Measurements from ENCODE around the gene HLF.

The HLF gene

DNA sequence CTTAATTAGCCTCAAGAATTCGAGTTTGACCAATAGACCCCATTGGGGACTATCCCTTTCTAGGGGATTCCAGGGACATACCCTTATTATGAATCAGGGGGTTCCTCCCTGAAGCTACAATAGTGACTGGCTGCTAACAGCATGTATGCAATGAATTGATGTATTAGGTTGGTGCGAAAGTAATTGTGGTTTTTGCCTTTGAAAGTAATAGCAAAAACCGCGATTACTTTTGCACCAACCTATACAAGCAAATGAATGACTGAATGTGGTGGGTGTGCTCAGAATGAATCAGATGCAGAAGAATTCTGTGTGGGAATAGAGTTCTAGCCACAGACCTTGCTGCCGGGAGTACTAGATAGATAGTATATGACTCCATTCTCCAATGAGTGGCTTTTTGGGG, 76.7 kb downstream of the HLF start:
- Histone ChIP-seq H3K4me3 (ENCODE audit: low read depth, low read length) (no peak overlapping the region), H3K36me3 (no peaks in the 10 kb centered on the region), H3K9me3 (ENCODE audit: severe bottlenecking) (no peaks in the 10 kb centered on the region), H3K27ac (no peak overlapping the region), H3K27me3 (ENCODE audit: insufficient read depth, low read depth, severe bottlenecking) (no peaks in the 10 kb centered on the region)
- no peak for TF ChIP-seq CTCF (IDR thresholded peaks at IDR 0.05; ENCODE audit: low read depth, low read length)
- no peak for DNase-seq

DNA sequence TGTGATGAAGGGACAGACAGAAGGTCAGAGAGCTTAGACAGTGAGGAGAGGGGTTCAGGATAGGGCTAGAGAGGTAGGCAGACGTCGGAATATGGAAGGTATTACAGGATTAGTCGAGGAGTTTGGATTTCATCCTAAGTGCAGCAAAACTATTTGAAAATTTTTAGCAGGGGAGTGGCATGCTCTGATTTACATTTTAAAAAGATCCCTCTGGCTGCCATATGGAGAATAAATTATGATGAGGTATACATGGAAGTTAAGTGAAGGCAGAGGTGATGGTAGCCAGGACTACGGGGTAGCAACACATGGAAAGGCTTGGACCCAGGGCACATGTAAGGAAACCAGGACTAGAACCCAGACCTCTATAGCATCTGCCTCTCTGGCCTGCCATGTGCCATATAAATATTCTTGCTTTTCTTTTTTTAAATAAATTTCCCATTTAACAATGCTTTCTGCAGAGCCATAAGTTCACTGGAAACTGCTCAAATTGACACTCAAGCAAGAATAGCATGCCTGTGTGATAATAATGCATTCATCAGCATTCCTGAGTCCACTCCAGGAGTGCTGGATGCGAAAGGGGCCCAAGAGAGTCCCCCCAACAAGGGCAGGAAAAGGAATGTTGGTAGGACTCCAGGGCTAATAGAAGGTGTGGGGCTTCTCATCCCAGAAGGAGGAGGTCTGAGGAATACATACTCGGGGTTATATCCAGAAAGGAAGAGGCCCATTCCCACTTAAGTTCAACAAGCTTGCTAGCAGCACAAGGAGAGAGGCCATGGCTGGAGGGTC, 78.2 kb downstream of the HLF start:
- TF ChIP-seq CTCF (IDR thresholded peaks at IDR 0.05; ENCODE audit: low read depth, low read length) = no peak
- no peak for DNase-seq
- Histone ChIP-seq H3K9me3 (ENCODE audit: severe bottlenecking) (no peaks in the 10 kb centered on the region), H3K27ac (no peak overlapping the region), H3K27me3 (ENCODE audit: insufficient read depth, low read depth, severe bottlenecking) (no peaks in the 10 kb centered on the region), H3K36me3 (no peaks in the 10 kb centered on the region), H3K4me3 (ENCODE audit: low read depth, low read length) (no peak overlapping the region)

- TF ChIP-seq CTCF (IDR thresholded peaks at IDR 0.05; ENCODE audit: low read depth, low read length) = no peak
- DNase-seq = no peak
Measured at GRCh38 chr17:55343900-55344513, 79.2 kb downstream of the HLF start.

GRCh38 chr17:55344514-55344997, 79.8 kb downstream of the HLF start:
- no peak for DNase-seq
- Histone ChIP-seq H3K27me3 (ENCODE audit: insufficient read depth, low read depth, severe bottlenecking) (no peaks in the 10 kb centered on the region), H3K9me3 (ENCODE audit: severe bottlenecking) (no peaks in the 10 kb centered on the region), H3K4me3 (ENCODE audit: low read depth, low read length) (no peak overlapping the region), H3K36me3 (no peaks in the 10 kb centered on the region), H3K27ac (no peak overlapping the region)
- no peak for TF ChIP-seq CTCF (IDR thresholded peaks at IDR 0.05; ENCODE audit: low read depth, low read length)

More at GRCh38 chr17:55343900-55344513, 79.2 kb downstream of the HLF start:
- Histone ChIP-seq H3K4me3 (ENCODE audit: low read depth, low read length) (no peak overlapping the region), H3K27me3 (ENCODE audit: insufficient read depth, low read depth, severe bottlenecking) (no peaks in the 10 kb centered on the region), H3K27ac (no peak overlapping the region), H3K9me3 (ENCODE audit: severe bottlenecking) (no peaks in the 10 kb centered on the region), H3K36me3 (no peaks in the 10 kb centered on the region)

- no peak for DNase-seq
- Histone ChIP-seq H3K27me3 (ENCODE audit: insufficient read depth, low read depth, severe bottlenecking) (no peaks in the 10 kb centered on the region), H3K9me3 (ENCODE audit: severe bottlenecking) (no peaks in the 10 kb centered on the region), H3K4me3 (ENCODE audit: low read depth, low read length) (no peak overlapping the region), H3K27ac (no peak overlapping the region), H3K36me3 (no peaks in the 10 kb centered on the region)
- no peak for TF ChIP-seq CTCF (IDR thresholded peaks at IDR 0.05; ENCODE audit: low read depth, low read length)
Measured at GRCh38 chr17:55345132-55345531, 80.4 kb downstream of the HLF start.
